ENCODE results near the gene NAV2.

Gene NAV2

GRCh38 chr11:19972091-19972490 is 259.5 kb downstream of the NAV2 start:
- no peak for DNase-seq (ENCODE audit: low read depth in 2 of 2)

GRCh38 chr11:19972651-19973050 is 260.0 kb downstream of the NAV2 start:
- no peak for DNase-seq (ENCODE audit: low read depth in 2 of 2)

GRCh38 chr11:19973136-19973635 is 260.5 kb downstream of the NAV2 start:
- DNase-seq (ENCODE audit: low read depth in 2 of 2), result no peak

- DNase-seq (ENCODE audit: low read depth in 2 of 2), result no peak
Measured at GRCh38 chr11:19974886-19975285, 262.2 kb downstream of the NAV2 start.

- no peak for DNase-seq (ENCODE audit: low read depth in 2 of 2)
Measured at GRCh38 chr11:19975414-19975990, 262.9 kb downstream of the NAV2 start.

GRCh38 chr11:19976281-19976941 is 263.8 kb downstream of the NAV2 start:
- no peak for DNase-seq (ENCODE audit: low read depth in 2 of 2)

GRCh38 chr11:19977941-19978340 is 265.3 kb downstream of the NAV2 start:
- no peak for DNase-seq (ENCODE audit: low read depth in 2 of 2)

GRCh38 chr11:19978668-19979518 is 266.3 kb downstream of the NAV2 start:
- no peak for DNase-seq (ENCODE audit: low read depth in 2 of 2)

- no peak for DNase-seq (ENCODE audit: low read depth in 2 of 2)
Measured at GRCh38 chr11:19979519-19979845, 266.8 kb downstream of the NAV2 start.

GRCh38 chr11:19980388-19980787 is 267.8 kb downstream of the NAV2 start:
- DNase-seq (ENCODE audit: low read depth in 2 of 2), result no peak

- DNase-seq (ENCODE audit: low read depth in 2 of 2), result no peak
Measured at GRCh38 chr11:19980957-19981669, 268.5 kb downstream of the NAV2 start.

- no peak for DNase-seq (ENCODE audit: low read depth in 2 of 2)
Measured at GRCh38 chr11:19982774-19983495, 270.3 kb downstream of the NAV2 start.

GRCh38 chr11:19984048-19984742 is 271.6 kb downstream of the NAV2 start:
- no peak for DNase-seq (ENCODE audit: low read depth in 2 of 2)

- no peak for DNase-seq (ENCODE audit: low read depth in 2 of 2)
Measured at GRCh38 chr11:19985111-19985510, 272.5 kb downstream of the NAV2 start.

GRCh38 chr11:19987331-19987801 is 274.7 kb downstream of the NAV2 start:
- no peak for DNase-seq (ENCODE audit: low read depth in 2 of 2)

- DNase-seq (ENCODE audit: low read depth in 2 of 2), result no peak
Measured at GRCh38 chr11:19988598-19988997, 276.0 kb downstream of the NAV2 start.

GRCh38 chr11:19989191-19989590 is 276.6 kb downstream of the NAV2 start:
- no peak for DNase-seq (ENCODE audit: low read depth in 2 of 2)

GRCh38 chr11:19992162-19992561 is 279.5 kb downstream of the NAV2 start:
- DNase-seq (ENCODE audit: low read depth in 2 of 2), result no peak

GRCh38 chr11:19992998-19993397 is 280.4 kb downstream of the NAV2 start:
- DNase-seq (ENCODE audit: low read depth in 2 of 2), result no peak

GRCh38 chr11:19994672-19995071 is 282.0 kb downstream of the NAV2 start:
- no peak for DNase-seq (ENCODE audit: low read depth in 2 of 2)

GRCh38 chr11:19995145-19995544 is 282.5 kb downstream of the NAV2 start:
- DNase-seq (ENCODE audit: low read depth in 2 of 2), result no peak
